GDM1 (cell line): ENCODE measurements around the gene TIAM1.

Experiments
- DNase-seq: peaks from one replicate; lab custom pipeline; 2025; lab: John Stamatoyannopoulos, UW

The TIAM1 gene

DNA sequence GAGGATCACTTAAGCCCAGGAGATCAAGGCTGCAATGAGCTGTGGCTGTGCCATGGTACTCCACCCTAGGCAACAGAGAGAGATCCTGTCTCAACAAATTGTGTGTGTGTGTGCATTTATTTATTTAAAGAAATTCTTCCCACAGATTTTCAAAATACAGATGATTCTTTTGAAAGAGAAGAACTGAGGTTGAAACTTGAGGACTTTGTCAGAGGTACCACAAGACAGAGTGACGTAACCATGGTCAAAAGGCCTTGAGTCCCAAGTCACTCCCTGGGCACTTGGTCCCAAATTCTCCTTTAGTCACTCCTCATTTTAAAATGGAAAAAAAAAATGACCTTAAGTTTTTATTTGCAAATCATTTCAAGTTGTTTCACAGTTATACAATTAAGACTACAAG, 57.4 kb downstream of the TIAM1 start:
- no peak for DNase-seq

GRCh38 chr21:31284797-31285397, 59.2 kb downstream of the TIAM1 start:
- DNase-seq, result no peak

- DNase-seq, result no peak
Observed at GRCh38 chr21:31283025-31283424, 61.0 kb downstream of the TIAM1 start.

- DNase-seq, result no peak
Observed at GRCh38 chr21:31282095-31282709, 61.9 kb downstream of the TIAM1 start.

- no peak for DNase-seq
Observed at GRCh38 chr21:31281561-31281960, 62.5 kb downstream of the TIAM1 start.

GRCh38 chr21:31279986-31280385, 64.1 kb downstream of the TIAM1 start:
- DNase-seq, result no peak

- DNase-seq, result no peak
Observed at GRCh38 chr21:31279214-31279613, 64.8 kb downstream of the TIAM1 start.

GRCh38 chr21:31278511-31279130, 65.4 kb downstream of the TIAM1 start:
- DNase-seq, result no peak

- no peak for DNase-seq
Observed at GRCh38 chr21:31276663-31277062, 67.4 kb downstream of the TIAM1 start.

GRCh38 chr21:31275901-31276300, 68.2 kb downstream of the TIAM1 start:
- no peak for DNase-seq

DNA sequence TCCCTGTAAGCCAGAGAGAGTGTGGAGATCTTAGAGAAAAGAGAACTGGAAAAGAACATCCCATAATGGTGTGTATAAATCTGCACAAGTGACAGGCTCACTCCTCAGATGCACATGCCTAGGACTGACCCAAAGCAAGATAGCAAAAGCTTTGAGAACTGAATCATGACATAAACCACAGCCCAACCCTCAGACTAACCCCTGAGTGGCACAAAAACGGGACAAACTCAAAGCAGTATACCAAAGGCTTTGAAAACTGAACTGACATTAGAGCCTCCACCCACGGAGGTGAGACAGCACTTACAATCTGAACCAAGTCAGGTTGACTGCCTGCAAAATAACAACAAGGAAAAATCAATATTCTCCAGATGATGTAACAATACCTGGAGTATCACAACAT, 70.8 kb downstream of the TIAM1 start:
- DNase-seq, result no peak

- DNase-seq, result no peak
Observed at GRCh38 chr21:31268090-31268489, 76.0 kb downstream of the TIAM1 start.

- DNase-seq, result no peak
Observed at GRCh38 chr21:31267644-31268043, 76.4 kb downstream of the TIAM1 start.

GRCh38 chr21:31266241-31266640, 77.8 kb downstream of the TIAM1 start:
- no peak for DNase-seq

DNA sequence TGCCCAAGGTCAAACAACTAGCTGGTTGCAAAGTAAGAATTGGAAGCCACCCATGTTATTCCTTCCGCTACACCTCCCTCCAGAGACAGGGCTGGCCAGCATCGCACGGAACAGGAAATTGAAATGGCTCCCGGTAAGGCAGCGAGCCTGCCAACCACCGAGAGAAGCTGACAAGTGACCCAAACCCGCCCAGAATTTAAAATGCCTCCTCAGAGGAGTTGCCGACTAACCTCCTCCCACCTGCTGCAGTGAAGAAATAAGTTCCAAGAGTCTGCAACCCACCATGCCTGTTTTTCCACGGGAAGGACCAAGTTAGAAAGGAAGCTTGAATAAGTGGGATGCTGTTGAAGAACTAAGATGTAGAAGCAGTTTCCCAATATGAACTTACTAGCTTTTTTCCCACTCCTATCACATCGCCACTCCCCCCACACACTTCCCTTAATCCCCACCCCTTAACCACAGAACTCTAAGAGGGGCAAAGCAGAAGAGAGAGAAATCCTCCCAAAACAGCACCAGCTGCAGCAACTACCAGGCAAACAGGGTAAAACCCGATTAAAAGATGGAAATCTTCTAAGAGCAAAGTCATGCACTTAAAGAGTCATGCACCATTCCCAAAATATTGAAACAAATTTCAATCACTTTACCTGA, 78.6 kb downstream of the TIAM1 start:
- no peak for DNase-seq

DNA sequence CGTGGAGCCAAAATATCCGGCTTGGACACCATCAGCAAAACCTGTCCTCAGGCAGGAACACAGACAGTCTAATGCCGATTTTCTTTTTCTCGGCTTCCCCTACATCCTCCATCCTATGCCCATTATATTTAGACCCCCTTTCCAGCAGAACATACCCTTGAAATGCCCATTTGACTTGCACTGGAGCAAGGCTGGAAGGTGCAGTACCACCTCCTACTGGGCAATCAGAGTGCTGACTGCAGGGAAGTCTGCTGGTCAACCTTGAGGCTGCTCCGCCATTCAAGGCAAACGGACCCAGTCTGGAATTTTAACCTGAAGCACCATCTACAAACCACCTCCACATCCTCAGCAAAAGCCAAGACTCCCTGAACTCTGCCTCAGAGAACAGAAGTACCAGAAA, 79.5 kb downstream of the TIAM1 start:
- DNase-seq, result no peak

DNA sequence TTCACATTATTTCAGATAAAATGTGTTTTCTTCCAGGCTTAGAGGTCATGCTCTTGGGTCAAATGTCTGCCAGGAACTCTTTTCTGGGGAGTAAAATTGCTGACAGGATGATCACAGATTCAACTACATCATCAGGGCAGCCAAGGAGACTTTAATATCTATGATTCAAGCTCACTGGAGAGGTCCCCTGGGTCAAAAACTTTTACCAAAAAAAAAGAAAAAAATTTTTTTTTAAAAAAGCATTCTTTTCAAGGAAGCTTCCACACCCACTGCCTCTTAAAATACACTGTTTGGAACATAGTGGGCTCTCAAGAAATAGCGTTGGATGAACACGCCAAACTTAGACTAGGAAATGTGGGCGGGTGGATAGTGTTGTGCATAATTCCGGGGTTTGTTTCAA, 81.3 kb downstream of the TIAM1 start:
- DNase-seq, result no peak

GRCh38 chr21:31261759-31262158, 82.3 kb downstream of the TIAM1 start:
- no peak for DNase-seq

DNA sequence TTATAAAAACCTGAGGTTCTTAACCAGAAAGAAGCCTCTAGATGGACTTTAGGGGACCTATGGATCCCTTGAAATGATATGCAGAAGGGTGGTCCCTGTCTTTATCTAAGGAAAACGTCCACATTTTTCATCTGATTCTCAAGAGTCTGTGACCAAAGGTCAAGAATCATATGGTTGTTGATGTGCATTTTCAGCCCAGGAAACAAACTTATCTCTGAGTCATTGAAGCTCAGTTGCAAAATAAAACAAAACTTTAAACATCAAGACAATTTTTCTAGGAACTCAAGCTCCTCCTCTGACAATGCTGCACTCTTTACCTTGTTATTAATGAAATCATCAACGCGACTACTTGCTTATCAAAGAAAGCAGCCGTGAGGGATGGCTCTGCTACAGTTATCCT, 83.3 kb downstream of the TIAM1 start:
- no peak for DNase-seq

- DNase-seq, result no peak
Observed at GRCh38 chr21:31258073-31258472, 86.0 kb downstream of the TIAM1 start.

DNA sequence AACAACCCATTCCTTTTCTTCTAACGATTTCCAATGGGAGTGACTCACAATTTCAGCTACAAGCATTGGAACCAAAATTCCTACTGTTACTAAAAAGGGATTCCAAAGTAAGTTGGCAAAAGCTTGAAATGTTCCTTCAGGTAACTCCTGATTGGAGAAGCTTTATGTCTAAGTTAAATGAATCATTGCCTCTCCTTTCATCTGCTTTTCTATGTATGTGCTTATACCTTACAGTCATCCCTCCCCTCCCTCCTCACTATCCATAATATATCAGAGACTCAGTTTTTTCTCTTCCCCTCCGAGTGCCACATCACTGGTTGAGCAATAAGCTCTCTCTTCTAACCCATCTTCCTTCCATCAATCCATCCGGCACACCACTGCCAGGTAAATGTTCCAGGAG, 86.8 kb downstream of the TIAM1 start:
- DNase-seq, result no peak

- no peak for DNase-seq
Observed at GRCh38 chr21:31255896-31256295, 88.2 kb downstream of the TIAM1 start.

GRCh38 chr21:31255036-31255435, 89.0 kb downstream of the TIAM1 start:
- DNase-seq, result no peak
